ENCODE results near the gene DDX28.

DNA sequence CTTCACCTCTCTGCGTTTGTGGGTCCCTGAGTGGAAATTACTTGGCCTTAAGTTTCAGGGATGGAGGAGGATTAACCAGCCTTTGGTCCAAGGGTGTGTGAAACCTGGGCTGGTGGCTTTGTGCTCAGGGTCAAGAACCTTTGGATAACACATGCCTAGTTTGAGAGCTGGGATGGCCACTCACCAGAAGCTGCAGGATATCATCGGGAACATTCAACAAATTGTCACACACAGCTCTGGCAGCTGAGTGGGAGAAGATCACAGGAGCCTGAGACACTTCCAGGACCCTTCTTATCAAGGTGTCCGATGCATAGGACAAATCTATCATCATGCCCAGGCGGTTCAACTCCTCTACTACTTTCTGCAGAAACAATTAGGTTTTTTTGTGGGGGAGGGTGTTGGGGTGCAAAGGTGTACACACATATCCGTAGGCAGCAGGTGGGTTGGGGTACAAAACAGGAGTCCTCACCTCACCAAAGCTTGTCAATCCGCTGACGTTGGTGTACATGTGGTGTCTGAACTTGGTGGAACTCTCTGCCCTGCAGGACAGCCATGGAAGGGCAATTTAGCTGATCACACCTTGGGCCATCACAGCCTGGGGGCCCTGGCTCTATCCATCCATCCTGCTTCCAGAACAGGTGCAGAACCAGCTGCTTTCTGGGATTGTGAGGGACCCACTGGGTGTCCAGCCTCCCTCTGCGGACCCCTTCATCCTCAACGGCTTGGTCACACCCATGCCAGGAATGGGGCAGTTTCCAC is 45.4 kb downstream of the DDX28 start:
- TF ChIP-seq, protein P1, sequence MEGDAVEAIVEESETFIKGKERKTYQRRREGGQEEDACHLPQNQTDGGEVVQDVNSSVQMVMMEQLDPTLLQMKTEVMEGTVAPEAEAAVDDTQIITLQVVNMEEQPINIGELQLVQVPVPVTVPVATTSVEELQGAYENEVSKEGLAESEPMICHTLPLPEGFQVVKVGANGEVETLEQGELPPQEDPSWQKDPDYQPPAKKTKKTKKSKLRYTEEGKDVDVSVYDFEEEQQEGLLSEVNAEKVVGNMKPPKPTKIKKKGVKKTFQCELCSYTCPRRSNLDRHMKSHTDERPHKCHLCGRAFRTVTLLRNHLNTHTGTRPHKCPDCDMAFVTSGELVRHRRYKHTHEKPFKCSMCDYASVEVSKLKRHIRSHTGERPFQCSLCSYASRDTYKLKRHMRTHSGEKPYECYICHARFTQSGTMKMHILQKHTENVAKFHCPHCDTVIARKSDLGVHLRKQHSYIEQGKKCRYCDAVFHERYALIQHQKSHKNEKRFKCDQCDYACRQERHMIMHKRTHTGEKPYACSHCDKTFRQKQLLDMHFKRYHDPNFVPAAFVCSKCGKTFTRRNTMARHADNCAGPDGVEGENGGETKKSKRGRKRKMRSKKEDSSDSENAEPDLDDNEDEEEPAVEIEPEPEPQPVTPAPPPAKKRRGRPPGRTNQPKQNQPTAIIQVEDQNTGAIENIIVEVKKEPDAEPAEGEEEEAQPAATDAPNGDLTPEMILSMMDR (IDR thresholded peaks at IDR 0.05; ENCODE audit: control extremely low read depth in 1 of 3, insufficient read depth in 1 of 3, low read depth in 1 of 3, low read length in 3 of 3): no peak
- TF ChIP-seq SIN3A (conservative IDR thresholded peaks at IDR 0.05 in 1 of 2, IDR thresholded peaks at IDR 0.05 in 1 of 2; ENCODE audit: low read depth in 1 of 2, low read length in 2 of 2) (no peak), KDM1A (IDR thresholded peaks at IDR 0.05; ENCODE audit: borderline replicate concordance, low read length) (no peak), POLR2A (IDR thresholded peaks at IDR 0.05; ENCODE audit: control extremely low read depth in 1 of 2, low read depth in 2 of 2, low read length in 2 of 2) (no peak), CREB1 (IDR thresholded peaks at IDR 0.05) (no peak), EGR1 (IDR thresholded peaks at IDR 0.05; ENCODE audit: borderline replicate concordance, low read depth, low read length) (no peak), BRCA1 (IDR thresholded peaks at IDR 0.05; ENCODE audit: low read depth, low read length) (no peak), TAF1 (IDR thresholded peaks at IDR 0.05; ENCODE audit: low read depth, low read length) (no peak), CHD2 (IDR thresholded peaks at IDR 0.05; ENCODE audit: low read length) (no peak), EZH2 (IDR thresholded peaks at IDR 0.05; ENCODE audit: low read depth, low read length, severe bottlenecking) (no peak), RAD21 (IDR thresholded peaks at IDR 0.05 in 1 of 2, conservative IDR thresholded peaks at IDR 0.05 in 1 of 2; ENCODE audit: low read depth in 2 of 2, low read length in 2 of 2) (no peak), NRF1 (IDR thresholded peaks at IDR 0.05; ENCODE audit: low read depth, low read length) (no peak), EP300 (IDR thresholded peaks at IDR 0.05; ENCODE audit: borderline replicate concordance in 1 of 2, low read depth in 2 of 2, low read length in 2 of 2) (no peak)
- TF ChIP-seq, protein P2, sequence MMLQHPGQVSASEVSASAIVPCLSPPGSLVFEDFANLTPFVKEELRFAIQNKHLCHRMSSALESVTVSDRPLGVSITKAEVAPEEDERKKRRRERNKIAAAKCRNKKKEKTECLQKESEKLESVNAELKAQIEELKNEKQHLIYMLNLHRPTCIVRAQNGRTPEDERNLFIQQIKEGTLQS (IDR thresholded peaks at IDR 0.05; ENCODE audit: insufficient read depth, low read depth, low read length): no peak
